ENCODE data around the gene POLR2H.

POLR2H gene

DNA sequence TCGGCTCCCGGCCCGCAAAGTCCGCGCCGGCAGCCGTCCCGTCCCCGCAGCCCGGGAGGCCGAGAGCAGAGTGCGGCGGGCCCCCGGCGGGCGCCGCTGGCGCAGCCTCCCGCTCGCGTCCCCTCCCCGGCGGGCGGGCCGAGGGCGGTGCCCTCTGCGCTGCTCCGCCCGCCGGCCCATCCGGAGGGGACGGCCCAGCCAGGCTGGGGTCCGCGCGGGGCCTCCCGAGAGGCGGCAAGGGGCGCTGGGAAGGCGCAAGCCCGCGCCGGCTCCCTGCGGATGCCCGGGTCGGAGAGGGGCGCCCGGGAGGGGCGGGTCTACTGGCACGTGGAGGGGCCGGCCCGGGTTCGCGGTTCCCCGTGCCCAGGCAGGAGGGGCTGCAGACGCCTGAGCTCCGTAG lies at the start of gene POLR2H, which contains the start of gene CLCN2:
Gene POLR2H (plus strand): TSS at position 179 of the 400 bp plus-strand sequence. CDS start 1,783 bp downstream, outside the sequence.
Gene CLCN2 (minus strand): TSS at position 74 of the 400 bp plus-strand sequence. CDS start 126 bp downstream, outside the sequence.
- DNase-seq (ENCODE audit: low read depth in 2 of 2, low spot score in 1 of 2) = no peak

- DNase-seq (ENCODE audit: low read depth in 2 of 2, low spot score in 1 of 2) = peak; percentile 84 to 88
Observed at GRCh38 chr3:184314363-184314699, 47.2 kb upstream of the POLR2H start, which contains the start of gene EIF4G1. Gene EIF4G1 (plus strand): TSS chr3:184314606. CDS start chr3:184315797, 1,191 bp downstream.

DNA sequence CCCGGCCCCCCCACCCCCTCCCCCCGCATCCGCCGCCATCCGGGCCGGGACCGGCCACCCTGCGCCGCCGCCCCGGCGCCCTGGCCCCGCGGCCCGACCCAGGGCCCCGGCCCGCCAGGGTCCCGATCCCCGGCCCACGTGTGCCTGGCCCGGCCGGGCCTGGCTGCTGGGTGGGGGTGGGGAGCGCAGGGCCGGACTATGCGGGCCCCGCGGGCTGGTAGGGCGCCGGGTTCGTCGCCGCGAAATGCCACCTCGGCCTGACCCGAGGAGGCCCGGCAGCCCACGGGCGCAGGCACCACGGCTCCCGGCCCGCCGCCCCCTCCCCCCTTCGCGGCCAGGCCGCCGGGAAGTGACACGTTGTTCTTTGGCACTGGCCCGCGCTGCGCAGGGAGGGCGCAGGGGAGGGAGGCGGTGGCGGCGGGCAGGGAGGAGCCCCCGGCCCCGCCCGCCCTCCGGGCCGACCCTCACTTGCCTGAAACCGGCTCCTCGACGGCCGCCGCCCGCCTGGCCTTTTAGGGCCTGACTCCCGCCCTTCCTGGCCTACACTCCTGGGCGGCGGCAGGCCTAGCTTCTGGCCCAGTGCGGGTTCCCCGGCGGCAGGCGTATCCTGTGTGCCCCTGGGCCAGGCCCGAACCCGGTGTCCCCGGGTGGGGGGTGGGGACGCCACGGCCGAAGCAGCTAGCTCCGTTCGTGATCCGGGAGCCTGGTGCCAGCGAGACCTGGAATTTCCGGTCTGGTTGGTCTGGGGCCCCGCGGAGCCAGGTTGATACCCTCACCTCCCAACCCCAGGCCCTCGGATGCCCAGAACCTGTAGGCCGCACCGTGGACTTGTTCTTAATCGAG lies 46.6 kb upstream of the POLR2H start:
- peak in 1 of 2 donors; percentile 45 for DNase-seq (ENCODE audit: low read depth in 2 of 2, low spot score in 1 of 2)

DNA sequence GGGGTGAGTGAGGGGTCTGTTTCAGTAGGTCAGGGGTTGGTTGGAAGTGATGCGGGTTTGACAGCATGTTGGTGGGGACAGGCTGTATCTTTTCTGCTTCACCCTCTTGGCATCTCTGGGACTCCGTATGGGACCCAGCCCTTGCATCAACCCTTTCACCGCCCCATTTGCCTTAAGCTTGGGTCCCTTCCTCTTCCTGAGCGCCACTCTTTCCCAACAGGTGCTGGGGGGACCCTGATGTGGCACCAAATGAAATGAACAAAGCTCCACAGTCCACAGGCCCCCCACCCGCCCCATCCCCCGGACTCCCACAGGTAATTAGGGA lies 46.0 kb upstream of the POLR2H start:
- no peak for DNase-seq (ENCODE audit: low read depth in 2 of 2, low spot score in 1 of 2)

- no peak for DNase-seq (ENCODE audit: low read depth in 2 of 2, low spot score in 1 of 2)
Observed at GRCh38 chr3:184315871-184316661, 45.4 kb upstream of the POLR2H start.

GRCh38 chr3:184316792-184317191 lies 44.7 kb upstream of the POLR2H start:
- DNase-seq (ENCODE audit: low read depth in 2 of 2, low spot score in 1 of 2) = no peak

DNA sequence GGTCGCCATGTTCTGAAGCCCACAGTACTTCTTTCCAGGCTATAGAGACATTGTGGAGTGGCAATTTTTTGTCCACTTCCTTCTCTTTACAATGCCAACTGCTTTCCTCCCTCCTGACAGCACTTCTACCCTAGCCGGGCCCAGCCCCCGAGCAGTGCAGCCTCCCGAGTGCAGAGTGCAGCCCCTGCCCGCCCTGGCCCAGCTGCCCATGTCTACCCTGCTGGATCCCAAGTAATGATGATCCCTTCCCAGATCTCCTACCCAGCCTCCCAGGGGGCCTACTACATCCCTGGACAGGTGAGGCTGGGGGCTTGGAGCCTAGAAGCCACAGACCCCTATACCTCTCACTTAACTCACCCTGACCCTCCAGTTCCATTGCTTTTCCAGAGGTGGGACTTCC lies 44.3 kb upstream of the POLR2H start:
- DNase-seq (ENCODE audit: low read depth in 2 of 2, low spot score in 1 of 2) = no peak

- DNase-seq (ENCODE audit: low read depth in 2 of 2, low spot score in 1 of 2) = no peak
Observed at GRCh38 chr3:184320104-184320445, 41.4 kb upstream of the POLR2H start.

DNA sequence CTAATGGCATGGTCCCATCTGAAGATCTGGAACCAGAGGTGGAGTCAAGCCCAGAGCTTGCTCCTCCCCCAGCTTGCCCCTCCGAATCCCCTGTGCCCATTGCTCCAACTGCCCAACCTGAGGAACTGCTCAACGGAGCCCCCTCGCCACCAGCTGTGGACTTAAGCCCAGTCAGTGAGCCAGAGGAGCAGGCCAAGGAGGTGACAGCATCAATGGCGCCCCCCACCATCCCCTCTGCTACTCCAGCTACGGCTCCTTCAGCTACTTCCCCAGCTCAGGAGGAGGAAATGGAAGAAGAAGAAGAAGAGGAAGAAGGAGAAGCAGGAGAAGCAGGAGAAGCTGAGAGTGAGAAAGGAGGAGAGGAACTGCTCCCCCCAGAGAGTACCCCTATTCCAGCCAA lies 39.8 kb upstream of the POLR2H start:
- DNase-seq (ENCODE audit: low read depth in 2 of 2, low spot score in 1 of 2) = no peak

DNA sequence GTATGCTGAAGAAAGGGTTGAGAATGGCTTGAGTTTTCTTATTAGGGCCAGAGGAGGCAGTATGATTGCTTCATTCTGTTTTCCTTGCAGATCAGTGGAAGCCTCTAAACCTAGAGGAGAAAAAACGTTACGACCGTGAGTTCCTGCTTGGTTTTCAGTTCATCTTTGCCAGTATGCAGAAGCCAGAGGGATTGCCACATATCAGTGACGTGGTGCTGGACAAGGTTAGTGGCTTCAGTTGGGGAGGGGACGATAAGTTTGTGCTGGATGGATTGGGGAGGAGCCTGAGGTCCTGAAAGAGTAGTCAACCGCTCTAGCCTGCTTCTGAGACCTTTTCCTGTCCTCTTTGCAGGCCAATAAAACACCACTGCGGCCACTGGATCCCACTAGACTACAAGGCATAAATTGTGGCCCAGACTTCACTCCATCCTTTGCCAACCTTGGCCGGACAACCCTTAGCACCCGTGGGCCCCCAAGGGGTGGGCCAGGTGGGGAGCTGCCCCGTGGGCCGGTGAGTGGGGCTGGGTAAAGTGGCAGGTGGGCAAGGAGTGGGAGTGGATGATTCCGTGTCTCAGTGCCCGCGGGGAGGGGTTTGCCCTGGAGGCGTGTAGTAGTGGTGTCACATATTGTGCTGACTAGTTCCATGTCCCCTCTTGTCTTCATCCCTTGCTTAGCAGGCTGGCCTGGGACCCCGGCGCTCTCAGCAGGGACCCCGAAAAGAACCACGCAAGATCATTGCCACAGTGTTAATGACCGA lies 38.6 kb upstream of the POLR2H start:
- DNase-seq (ENCODE audit: low read depth in 2 of 2, low spot score in 1 of 2) = no peak

- DNase-seq (ENCODE audit: low read depth in 2 of 2, low spot score in 1 of 2) = no peak
Observed at GRCh38 chr3:184323696-184324095, 37.8 kb upstream of the POLR2H start.

GRCh38 chr3:184325269-184325668 lies 36.2 kb upstream of the POLR2H start:
- no peak for DNase-seq (ENCODE audit: low read depth in 2 of 2, low spot score in 1 of 2)

DNA sequence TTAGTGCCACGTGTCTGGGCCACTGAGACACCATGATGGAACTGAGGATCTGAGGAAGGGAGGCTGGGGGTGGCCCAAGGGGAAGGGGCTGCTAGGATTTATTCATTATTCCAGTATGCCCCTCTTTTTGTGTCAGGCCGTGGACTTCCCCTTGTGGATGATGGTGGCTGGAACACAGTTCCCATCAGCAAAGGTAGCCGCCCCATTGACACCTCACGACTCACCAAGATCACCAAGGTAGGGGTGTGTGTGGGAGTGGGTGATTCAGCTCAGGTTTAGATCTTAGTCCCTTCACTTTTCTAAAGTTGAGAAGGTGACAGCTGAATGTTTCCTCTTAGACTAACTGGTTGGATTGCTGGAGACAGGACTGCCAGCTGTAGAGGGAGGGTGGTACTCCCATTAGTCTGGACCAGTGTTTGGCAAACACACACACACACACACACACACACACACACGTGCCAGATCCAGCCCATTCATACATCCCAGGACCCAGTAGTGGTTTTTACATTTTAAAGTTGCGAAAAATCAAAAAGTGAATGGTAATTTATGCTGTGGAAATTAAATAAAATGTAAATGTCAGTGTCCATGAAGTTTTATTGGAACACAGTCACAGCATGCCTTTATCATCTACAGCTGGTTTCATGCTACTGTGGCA lies 35.7 kb upstream of the POLR2H start:
- no peak for DNase-seq (ENCODE audit: low read depth in 2 of 2, low spot score in 1 of 2)

GRCh38 chr3:184327171-184327570 lies 34.3 kb upstream of the POLR2H start:
- DNase-seq (ENCODE audit: low read depth in 2 of 2, low spot score in 1 of 2) = no peak

- DNase-seq (ENCODE audit: low read depth in 2 of 2, low spot score in 1 of 2) = no peak
Observed at GRCh38 chr3:184328516-184328915, 33.0 kb upstream of the POLR2H start.

GRCh38 chr3:184332370-184333090 lies 29.0 kb upstream of the POLR2H start:
- DNase-seq (ENCODE audit: low read depth in 2 of 2, low spot score in 1 of 2) = no peak

GRCh38 chr3:184333190-184333589 lies 28.3 kb upstream of the POLR2H start:
- DNase-seq (ENCODE audit: low read depth in 2 of 2, low spot score in 1 of 2) = no peak

GRCh38 chr3:184333700-184334099 lies 27.8 kb upstream of the POLR2H start:
- DNase-seq (ENCODE audit: low read depth in 2 of 2, low spot score in 1 of 2) = no peak

- no peak for DNase-seq (ENCODE audit: low read depth in 2 of 2, low spot score in 1 of 2)
Observed at GRCh38 chr3:184334470-184335158, 26.9 kb upstream of the POLR2H start.

GRCh38 chr3:184335291-184335660 lies 26.2 kb upstream of the POLR2H start:
- DNase-seq (ENCODE audit: low read depth in 2 of 2, low spot score in 1 of 2) = no peak
